A549 treated with AZD9567 at 1 μM for 4 hours (cell line): ENCODE data around the gene CTNNA2. TPM values are rescaled to one million over a fixed set of nuclear protein-coding genes. Genes with fewer than 3 reads are reported as not detected.

Experiments
- total RNA-seq: library from RNA; stranded (reverse); fragments of 200-300 nt; extraction: Qiagen RNA extraction; gene quantifications from 5 replicates; pipeline ENCODE4 v1.2.3, GENCODE V29; 2022; ENCODE audit not compliant: insufficient read depth

CTNNA2 gene
- total RNA-seq: 0.10 to 0.25 TPM (median 0.13 TPM) in 4 of 5 replicates, not detected in the other

GRCh38 chr2:79512442-79513401 lies at the start of gene CTNNA2:
TSS of gene CTNNA2 (plus strand) at chr2:79513051.

GRCh38 chr2:80303909-80304837 lies 791.3 kb downstream of the CTNNA2 start, which contains the start of gene LRRTM1:
TSS of gene LRRTM1 (minus strand) at chr2:80304752. CDS start at chr2:80303819, 933 bp downstream.

